Natural killer cell (primary cell): Measurements from ENCODE around the gene ZNF506. TPM values are rescaled to one million over a fixed set of nuclear protein-coding genes. Genes with fewer than 3 reads are reported as not detected.

ENCODE experiments used
- ATAC-seq, 3 donors: fragments of 150-1000 bp in 2 of 3; fragments of 200-7000 bp in 1 of 3; cut with Tn5 transposase; 1 replicate in 1 of 3; 2 replicates in 2 of 3; pipeline ENCODE4 v1.10.0; 2021; ENCODE audit warnings: mild to moderate bottlenecking in 2 of 3, moderate library complexity in 2 of 3
- DNase-seq, 2 donors: peaks; one replicate each; pipeline versions ENCODE4 v3.0.0 to v3.0.0-alpha.2; 2013 to 2021; ENCODE audit warnings: mixed read lengths in 1 of 2
- H3K27ac ChIP-seq: one replicate; pipeline ENCODE4 v1.5.1; 2013; ENCODE audit warnings: mild to moderate bottlenecking, low read length
- H3K27me3 ChIP-seq: one replicate; pipeline ENCODE4 v1.6.1; 2013; ENCODE audit warnings: low read length; ENCODE audit not compliant: control insufficient read depth, insufficient read depth
- H3K36me3 ChIP-seq: one replicate; pipeline ENCODE4 v1.6.1; 2013; ENCODE audit warnings: low read length; ENCODE audit not compliant: control insufficient read depth, insufficient read depth
- H3K4me1 ChIP-seq: one replicate; pipeline ENCODE4 v1.6.1; 2013; ENCODE audit warnings: low read length; ENCODE audit not compliant: control insufficient read depth, insufficient read depth
- H3K4me3 ChIP-seq: one replicate; pipeline ENCODE4 v1.5.1; 2013; ENCODE audit warnings: low read length
- H3K9me3 ChIP-seq: one replicate; pipeline ENCODE4 v1.6.1; 2013; ENCODE audit warnings: low read length; ENCODE audit not compliant: control insufficient read depth, insufficient read depth
- H3K27ac Mint-ChIP-seq, 2 donors: one replicate each; pipeline ENCODE4 v1.8.0; 2022; ENCODE audit warnings: mild to moderate bottlenecking in 2 of 2, mixed read lengths in 2 of 2, moderate library complexity in 1 of 2
- H3K27me3 Mint-ChIP-seq, 2 donors: one replicate each; pipeline ENCODE4 v1.8.0; 2022; ENCODE audit warnings: low read depth in 2 of 2, mixed read lengths in 2 of 2
- H3K36me3 Mint-ChIP-seq: one replicate; pipeline ENCODE4 v1.8.0; 2022; ENCODE audit warnings: mixed read lengths
- H3K4me1 Mint-ChIP-seq, 2 donors: one replicate each; pipeline ENCODE4 v1.8.0; 2022; ENCODE audit warnings: mixed read lengths in 2 of 2
- H3K4me3 Mint-ChIP-seq: one replicate; pipeline ENCODE4 v1.8.0; 2022; ENCODE audit warnings: mild to moderate bottlenecking, moderate library complexity, mixed read lengths
- H3K9me3 Mint-ChIP-seq, 2 donors: one replicate each; pipeline ENCODE4 v1.8.0; 2022; ENCODE audit warnings: mixed read lengths in 2 of 2
- WGBS: methylation state at CpG from one replicate; pipeline ENCODE4 v1.1.7; 2013; ENCODE audit warnings: missing lambda C conversion rate; ENCODE audit not compliant: insufficient coverage; 5-methylcytosine and 5-hydroxymethylcytosine counted together
- intact Hi-C: fragments of 100-400 bp; cut with micrococcal nuclease; formaldehyde crosslinking; loops from one replicate; pipeline ENCODE4 v1.14.2; 2022
- total RNA-seq, 4 donors: library from RNA; stranded (reverse); fragments of 120-200 nt in 1 of 4; gene quantifications; one replicate each; pipeline versions ENCODE4 v1.2.3 to v1.2.4, GENCODE V29; 2013 to 2022
- TF ChIP-seq, protein P1 (sequence below): fragments of 200-600 bp; IDR thresholded peaks from one replicate; pipeline ENCODE4 v1.8.0; 2022; ENCODE audit warnings: antibody characterized with exemption

Gene ZNF506
- total RNA-seq, 3 donors from 2014 or later (not counting 1 experiment from before 2014, with no cell fraction given), result 35.0 to 62.8 (median 44.0) TPM

DNA sequence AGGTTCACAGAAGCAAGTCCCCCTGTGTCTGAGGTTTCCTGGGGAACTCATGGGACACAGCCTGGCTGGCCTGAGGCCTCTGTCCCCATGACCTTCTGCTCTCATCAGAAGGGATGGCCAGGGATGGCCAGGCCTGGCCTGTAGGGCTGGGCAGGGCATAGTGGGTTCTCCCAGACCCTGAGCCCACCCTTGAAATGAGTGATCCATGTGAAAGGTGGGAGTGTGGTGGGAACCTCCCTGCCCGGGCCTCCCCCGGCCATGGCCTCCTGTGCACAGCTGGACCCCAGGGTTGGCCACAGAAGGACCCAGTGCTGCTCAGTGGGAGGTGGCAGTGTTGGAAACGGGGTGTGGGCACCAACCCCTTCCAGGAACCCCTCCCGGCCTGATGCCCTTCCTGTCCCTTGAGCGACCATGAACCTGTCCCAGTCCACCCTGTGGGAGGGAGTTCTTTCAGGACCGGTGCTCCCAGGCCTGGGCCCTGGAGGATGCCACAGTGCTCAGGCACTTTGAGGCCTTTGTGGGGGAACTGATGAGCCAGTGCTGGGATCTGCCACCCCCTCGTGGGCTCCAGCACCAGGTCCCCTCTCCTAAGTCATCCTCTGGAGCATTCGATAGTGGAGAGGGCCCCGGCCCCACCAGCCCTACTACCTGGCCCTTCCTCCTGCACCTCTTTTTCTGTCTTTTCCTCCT, 73.2 kb downstream of the ZNF506 start:
- H3K27ac Mint-ChIP-seq, result no peak overlapping the region
- no peak for ATAC-seq
- H3K4me3 ChIP-seq, result no peak overlapping the region
- H3K4me3 Mint-ChIP-seq, result no peak overlapping the region
- H3K9me3 Mint-ChIP-seq, result no peaks in the 10 kb centered on the region
- no peaks in the 10 kb centered on the region for H3K4me1 ChIP-seq
- no peaks in the 10 kb centered on the region for H3K36me3 Mint-ChIP-seq
- DNase-seq, result no peak
- H3K27ac ChIP-seq, result no peak overlapping the region
- no peaks in the 10 kb centered on the region for H3K27me3 Mint-ChIP-seq
- 93% methylated on average over 9 of the region's 9 CpGs for WGBS
- H3K27me3 ChIP-seq, result no peaks in the 10 kb centered on the region
- intact Hi-C loops, result no loop called here
- H3K36me3 ChIP-seq, result no peaks in the 10 kb centered on the region
- H3K4me1 Mint-ChIP-seq, result no peaks in the 10 kb centered on the region
- H3K9me3 ChIP-seq, result no peaks in the 10 kb centered on the region
- TF ChIP-seq, protein P1, sequence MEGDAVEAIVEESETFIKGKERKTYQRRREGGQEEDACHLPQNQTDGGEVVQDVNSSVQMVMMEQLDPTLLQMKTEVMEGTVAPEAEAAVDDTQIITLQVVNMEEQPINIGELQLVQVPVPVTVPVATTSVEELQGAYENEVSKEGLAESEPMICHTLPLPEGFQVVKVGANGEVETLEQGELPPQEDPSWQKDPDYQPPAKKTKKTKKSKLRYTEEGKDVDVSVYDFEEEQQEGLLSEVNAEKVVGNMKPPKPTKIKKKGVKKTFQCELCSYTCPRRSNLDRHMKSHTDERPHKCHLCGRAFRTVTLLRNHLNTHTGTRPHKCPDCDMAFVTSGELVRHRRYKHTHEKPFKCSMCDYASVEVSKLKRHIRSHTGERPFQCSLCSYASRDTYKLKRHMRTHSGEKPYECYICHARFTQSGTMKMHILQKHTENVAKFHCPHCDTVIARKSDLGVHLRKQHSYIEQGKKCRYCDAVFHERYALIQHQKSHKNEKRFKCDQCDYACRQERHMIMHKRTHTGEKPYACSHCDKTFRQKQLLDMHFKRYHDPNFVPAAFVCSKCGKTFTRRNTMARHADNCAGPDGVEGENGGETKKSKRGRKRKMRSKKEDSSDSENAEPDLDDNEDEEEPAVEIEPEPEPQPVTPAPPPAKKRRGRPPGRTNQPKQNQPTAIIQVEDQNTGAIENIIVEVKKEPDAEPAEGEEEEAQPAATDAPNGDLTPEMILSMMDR, result no peak

GRCh38 chr19:19747357-19748220, 74.0 kb downstream of the ZNF506 start:
- intact Hi-C loops, result no loop called here
- no peak overlapping the region for H3K27ac Mint-ChIP-seq
- H3K4me3 Mint-ChIP-seq, result no peak overlapping the region
- ATAC-seq (no peak), DNase-seq (no peak)
- no peak overlapping the region for H3K4me3 ChIP-seq
- H3K4me1 ChIP-seq, result no peaks in the 10 kb centered on the region
- H3K9me3 ChIP-seq, result no peaks in the 10 kb centered on the region
- no peaks in the 10 kb centered on the region for H3K27me3 ChIP-seq
- no peaks in the 10 kb centered on the region for H3K36me3 ChIP-seq
- no peaks in the 10 kb centered on the region for H3K36me3 Mint-ChIP-seq
- TF ChIP-seq, protein P1, result no peak
- 91% methylated on average over 13 of the region's 13 CpGs for WGBS
- no peaks in the 10 kb centered on the region for H3K27me3 Mint-ChIP-seq
- no peak overlapping the region for H3K27ac ChIP-seq
- no peaks in the 10 kb centered on the region for H3K9me3 Mint-ChIP-seq
- no peaks in the 10 kb centered on the region for H3K4me1 Mint-ChIP-seq

DNA sequence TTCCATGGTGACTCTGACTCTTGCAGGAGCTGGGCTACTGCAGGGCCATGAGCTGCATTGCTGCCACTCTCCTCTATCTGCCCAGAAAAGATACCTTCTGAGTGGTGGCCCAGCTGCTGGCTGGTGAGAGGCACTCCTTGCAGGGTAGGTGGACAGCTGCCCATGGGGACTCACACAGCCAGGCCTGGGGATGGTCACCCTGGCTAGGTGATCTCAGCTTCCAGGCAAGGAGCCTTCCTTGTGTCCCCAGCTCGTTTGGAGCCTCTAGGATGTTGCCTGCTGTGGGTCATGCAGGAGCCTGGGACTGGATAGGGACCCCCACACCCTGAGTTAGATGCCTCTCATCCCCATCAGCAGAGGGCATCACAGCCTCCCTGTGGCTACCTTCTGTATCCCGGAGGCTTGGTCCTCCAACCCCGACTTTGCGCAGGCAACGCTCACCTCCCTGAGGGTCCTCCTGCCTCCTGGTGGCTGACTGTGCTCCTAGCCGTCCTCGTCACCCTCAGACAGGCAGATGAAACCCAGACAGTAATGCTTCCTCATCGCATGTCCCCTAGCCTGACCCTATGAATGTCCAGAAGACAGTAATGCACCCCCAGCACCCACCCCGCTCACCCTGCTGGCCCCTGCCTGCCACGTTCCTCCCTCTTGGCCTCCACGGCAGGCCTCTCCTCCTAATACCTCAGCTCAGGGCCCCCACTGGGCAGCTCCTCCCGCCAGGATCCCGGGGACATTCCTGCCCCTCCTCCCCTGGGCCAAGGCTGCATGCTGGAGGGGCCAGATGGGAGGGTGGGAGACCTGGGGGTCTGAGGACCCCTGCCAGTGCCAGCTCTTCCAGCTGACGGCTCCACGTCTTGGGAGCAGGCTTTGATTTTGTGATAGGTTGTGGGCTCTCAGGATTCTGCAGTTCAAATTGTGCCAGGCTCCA, 75.0 kb downstream of the ZNF506 start:
- no peak overlapping the region for H3K4me3 Mint-ChIP-seq
- ATAC-seq (no peak), DNase-seq (no peak)
- H3K9me3 Mint-ChIP-seq, result no peaks in the 10 kb centered on the region
- no peaks in the 10 kb centered on the region for H3K36me3 Mint-ChIP-seq
- no peak overlapping the region for H3K4me3 ChIP-seq
- no peaks in the 10 kb centered on the region for H3K9me3 ChIP-seq
- WGBS, result 73% methylated on average over 15 of the region's 15 CpGs
- intact Hi-C loops, result no loop called here
- H3K27ac ChIP-seq, result no peak overlapping the region
- H3K27me3 ChIP-seq, result no peaks in the 10 kb centered on the region
- no peaks in the 10 kb centered on the region for H3K36me3 ChIP-seq
- no peak overlapping the region for H3K27ac Mint-ChIP-seq
- H3K4me1 Mint-ChIP-seq, result no peaks in the 10 kb centered on the region
- no peaks in the 10 kb centered on the region for H3K27me3 Mint-ChIP-seq
- no peaks in the 10 kb centered on the region for H3K4me1 ChIP-seq
- TF ChIP-seq, protein P1, result no peak
